Measurements from ENCODE around the gene NSD1.
A peak's percentile ranks its signal among the peaks of the same experiment; 100 is the strongest.

Gene NSD1

GRCh38 chr5:177133096-177133852 lies at the start of gene NSD1:
Gene NSD1 (plus strand): TSS chr5:177133773. CDS start chr5:177135104, 1,331 bp downstream.
- Histone ChIP-seq H3K4me3 (peak within 1 kb of the TSS; percentile 70 to 98 (median 84)), H3K27ac (peak within 1 kb of the TSS; percentile 81 to 99 (median 95))

- no peak overlapping the region for H3K27ac ChIP-seq
- no peak overlapping the region for H3K4me3 ChIP-seq
Measured at GRCh38 chr5:177084175-177084574, 49.4 kb upstream of the NSD1 start.

GRCh38 chr5:177085985-177086653 lies 47.5 kb upstream of the NSD1 start:
- H3K27ac ChIP-seq, result no peak overlapping the region
- peak overlapping the region in 3 of 7 experiments; percentile 32 to 46 (median 35) for H3K4me3 ChIP-seq

- Histone ChIP-seq H3K27ac (no peak within 1 kb of the TSS), H3K4me3 (peak within 1 kb of the TSS; percentile 5 to 46 (median 32))
Measured at GRCh38 chr5:177086654-177087397, 46.7 kb upstream of the NSD1 start, which contains the start of gene FGFR4. Gene FGFR4 (plus strand): TSS chr5:177086915. CDS start chr5:177089603, 2,688 bp downstream.

- peak overlapping the region in 6 of 7 experiments; percentile 5 to 46 (median 34) for H3K4me3 ChIP-seq
- no peak overlapping the region for H3K27ac ChIP-seq
Measured at GRCh38 chr5:177087398-177088005, 46.1 kb upstream of the NSD1 start.

GRCh38 chr5:177089127-177089526 lies 44.4 kb upstream of the NSD1 start:
- no peak overlapping the region for H3K4me3 ChIP-seq
- no peak overlapping the region for H3K27ac ChIP-seq

GRCh38 chr5:177089825-177090641 lies 43.5 kb upstream of the NSD1 start:
- no peak overlapping the region for H3K4me3 ChIP-seq
- no peak overlapping the region for H3K27ac ChIP-seq

GRCh38 chr5:177090813-177091212 lies 42.8 kb upstream of the NSD1 start:
- Histone ChIP-seq H3K27ac (no peak overlapping the region), H3K4me3 (no peak overlapping the region)

- Histone ChIP-seq H3K27ac (no peak overlapping the region), H3K4me3 (no peak overlapping the region)
Measured at GRCh38 chr5:177091232-177091631, 42.3 kb upstream of the NSD1 start.

- Histone ChIP-seq H3K27ac (no peak overlapping the region), H3K4me3 (no peak overlapping the region)
Measured at GRCh38 chr5:177092178-177093081, 41.1 kb upstream of the NSD1 start.

GRCh38 chr5:177093082-177093712 lies 40.4 kb upstream of the NSD1 start:
- H3K27ac ChIP-seq, result no peak overlapping the region
- no peak overlapping the region for H3K4me3 ChIP-seq

- no peak overlapping the region for H3K4me3 ChIP-seq
- no peak overlapping the region for H3K27ac ChIP-seq
Measured at GRCh38 chr5:177093803-177094202, 39.8 kb upstream of the NSD1 start.

- H3K4me3 ChIP-seq, result no peak overlapping the region
- no peak overlapping the region for H3K27ac ChIP-seq
Measured at GRCh38 chr5:177094224-177095087, 39.1 kb upstream of the NSD1 start.

GRCh38 chr5:177095088-177095669 lies 38.4 kb upstream of the NSD1 start:
- no peak overlapping the region for H3K27ac ChIP-seq
- no peak overlapping the region for H3K4me3 ChIP-seq

GRCh38 chr5:177096162-177097015 lies 37.2 kb upstream of the NSD1 start:
- no peak overlapping the region for H3K27ac ChIP-seq
- H3K4me3 ChIP-seq, result no peak overlapping the region

All from skin epidermis (tissue), 12 donors.